Activated CD8-positive, alpha-beta T cell treated with anti-CD3 and anti-CD28 coated beads for 36 hours (primary cell): Measurements from ENCODE around the gene TIMP2. TPM values are rescaled to one million over a fixed set of nuclear protein-coding genes. Genes with fewer than 3 reads are reported as not detected.

Source experiments
- ATAC-seq: fragments of 200-7000 bp; cut with Tn5 transposase; one replicate; pipeline ENCODE4 v1.10.0; 2021; ENCODE audit warnings: mild to moderate bottlenecking, moderate library complexity
- CTCF ChIA-PET: fragments of 350-600 bp; sonication (Branson Sonifier 250); formaldehyde crosslinking; loops from one replicate; lab custom pipeline; 2021; ENCODE audit warnings: antibody characterized with exemption; lab: Charles Lee
- POLR2A ChIA-PET: fragments of 350-600 bp; sonication (Branson Sonifier 250); formaldehyde crosslinking; loops from one replicate; lab custom pipeline; 2021; ENCODE audit warnings: antibody characterized with exemption; lab: Charles Lee
- DNase-seq: peaks from one replicate; pipeline ENCODE4 v3.0.0-alpha.2; 2020
- H3K27ac Mint-ChIP-seq: one replicate; pipeline ENCODE4 v1.8.0; 2021; ENCODE audit warnings: mild to moderate bottlenecking, mixed read lengths
- H3K27me3 Mint-ChIP-seq: one replicate; pipeline ENCODE4 v1.8.0; 2021; ENCODE audit warnings: mixed read lengths
- H3K36me3 Mint-ChIP-seq: one replicate; pipeline ENCODE4 v1.8.0; 2021; ENCODE audit warnings: low read depth, mixed read lengths
- H3K4me1 Mint-ChIP-seq: one replicate; pipeline ENCODE4 v1.8.0; 2021; ENCODE audit warnings: low read depth, mixed read lengths
- H3K4me3 Mint-ChIP-seq: one replicate; pipeline ENCODE4 v1.8.0; 2021; ENCODE audit warnings: mild to moderate bottlenecking, moderate library complexity, mixed read lengths
- H3K9me3 Mint-ChIP-seq: one replicate; pipeline ENCODE4 v1.8.0; 2021; ENCODE audit warnings: mixed read lengths
- intact Hi-C: fragments of 100-400 bp; cut with micrococcal nuclease; formaldehyde crosslinking; loops from one replicate; pipeline ENCODE4 v1.10.0; 2022
- total RNA-seq, 2 experiments: library from RNA; stranded (reverse); gene quantifications; one replicate each; pipeline ENCODE4 v1.2.3, GENCODE V29; 2021
- TF ChIP-seq, protein P1 (sequence below): fragments of 200-600 bp; IDR thresholded peaks from one replicate; pipeline ENCODE4 v1.8.0; 2022; ENCODE audit warnings: antibody characterized with exemption, mild to moderate bottlenecking

Gene TIMP2
- total RNA-seq, 2 experiments from 2014 or later: 2.4 to 2.5 TPM

DNA sequence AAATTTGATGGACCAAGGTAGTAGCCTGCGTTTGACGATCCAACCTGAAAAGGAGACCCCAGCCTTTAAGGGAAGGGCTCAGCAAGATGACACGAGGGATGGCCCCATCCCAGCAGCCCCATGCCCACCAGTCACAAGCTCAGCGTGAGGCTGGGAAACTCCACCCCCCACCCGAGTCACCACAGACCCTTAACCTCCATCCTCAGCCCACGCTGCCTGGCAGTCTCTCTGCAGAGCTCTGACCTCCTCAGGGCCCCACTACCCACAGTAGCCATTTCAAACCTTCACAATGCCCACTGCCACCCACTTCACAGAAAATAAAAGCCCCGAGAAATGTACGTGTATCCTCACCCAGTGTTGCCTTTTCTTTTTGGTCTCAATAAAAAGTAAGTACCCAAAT is 103.2 kb downstream of the TIMP2 start:
- Mint-ChIP-seq H3K9me3 (no peaks in the 10 kb centered on the region), H3K27ac (peak overlapping the region; percentile 59), H3K27me3 (no peaks in the 10 kb centered on the region), H3K4me1 (peaks cover 58% of the 10 kb centered on the region), H3K4me3 (no peak overlapping the region), H3K36me3 (peaks cover 80% of the 10 kb centered on the region)
- TF ChIP-seq, protein P1, sequence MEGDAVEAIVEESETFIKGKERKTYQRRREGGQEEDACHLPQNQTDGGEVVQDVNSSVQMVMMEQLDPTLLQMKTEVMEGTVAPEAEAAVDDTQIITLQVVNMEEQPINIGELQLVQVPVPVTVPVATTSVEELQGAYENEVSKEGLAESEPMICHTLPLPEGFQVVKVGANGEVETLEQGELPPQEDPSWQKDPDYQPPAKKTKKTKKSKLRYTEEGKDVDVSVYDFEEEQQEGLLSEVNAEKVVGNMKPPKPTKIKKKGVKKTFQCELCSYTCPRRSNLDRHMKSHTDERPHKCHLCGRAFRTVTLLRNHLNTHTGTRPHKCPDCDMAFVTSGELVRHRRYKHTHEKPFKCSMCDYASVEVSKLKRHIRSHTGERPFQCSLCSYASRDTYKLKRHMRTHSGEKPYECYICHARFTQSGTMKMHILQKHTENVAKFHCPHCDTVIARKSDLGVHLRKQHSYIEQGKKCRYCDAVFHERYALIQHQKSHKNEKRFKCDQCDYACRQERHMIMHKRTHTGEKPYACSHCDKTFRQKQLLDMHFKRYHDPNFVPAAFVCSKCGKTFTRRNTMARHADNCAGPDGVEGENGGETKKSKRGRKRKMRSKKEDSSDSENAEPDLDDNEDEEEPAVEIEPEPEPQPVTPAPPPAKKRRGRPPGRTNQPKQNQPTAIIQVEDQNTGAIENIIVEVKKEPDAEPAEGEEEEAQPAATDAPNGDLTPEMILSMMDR: no peak
- DNase-seq (no peak), ATAC-seq (no peak)
- POLR2A ChIA-PET: interaction anchor here (0.5 to 4.2 kb wide), 7 partner anchors 10 to 28 kb away, joined by 3 to 18 read pairs (median 8); no protein-coding TSS in a partner anchor
- intact Hi-C loops: no loop called here
- CTCF ChIA-PET: interaction anchor here (0.9 kb wide), 1 partner anchor 10 kb away, joined by 3 read pairs; no protein-coding TSS in a partner anchor

DNA sequence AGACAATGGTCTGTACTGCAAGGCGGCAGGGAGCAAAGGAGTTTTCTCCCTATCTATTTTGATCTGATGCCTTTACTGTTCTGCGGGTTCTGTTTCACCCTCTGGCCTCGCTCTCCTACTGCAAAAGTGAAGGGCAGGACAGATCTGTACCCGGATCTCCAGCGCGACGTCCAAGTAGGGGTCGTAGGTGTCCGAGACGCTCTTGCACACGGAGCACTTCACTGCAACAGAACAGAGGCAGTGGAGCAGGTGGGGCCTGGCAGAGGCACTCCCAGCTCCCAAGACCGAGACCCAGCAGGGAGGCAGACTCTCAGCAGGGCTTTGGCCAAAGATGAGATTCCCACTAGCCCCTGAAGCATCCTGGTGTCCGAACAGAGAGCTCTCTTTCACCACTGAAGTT is 104.3 kb downstream of the TIMP2 start:
- intact Hi-C loops: no loop called here
- DNase-seq: no peak
- H3K4me3 Mint-ChIP-seq: no peak overlapping the region
- peaks cover 62% of the 10 kb centered on the region for H3K4me1 Mint-ChIP-seq
- TF ChIP-seq, protein P1: no peak
- ChIA-PET CTCF (interaction anchor here (2.1 kb wide), 1 partner anchor 8 kb away, joined by 9 read pairs; no protein-coding TSS in a partner anchor), POLR2A (interaction anchor here (0.9 to 4.2 kb wide), 6 partner anchors 11 to 41 kb away, joined by 4 to 18 read pairs (median 10); no protein-coding TSS in a partner anchor)
- H3K9me3 Mint-ChIP-seq: no peaks in the 10 kb centered on the region
- H3K27me3 Mint-ChIP-seq: no peaks in the 10 kb centered on the region
- no peak for ATAC-seq
- peaks cover 80% of the 10 kb centered on the region for H3K36me3 Mint-ChIP-seq
- H3K27ac Mint-ChIP-seq: peak overlapping the region; percentile 65

DNA sequence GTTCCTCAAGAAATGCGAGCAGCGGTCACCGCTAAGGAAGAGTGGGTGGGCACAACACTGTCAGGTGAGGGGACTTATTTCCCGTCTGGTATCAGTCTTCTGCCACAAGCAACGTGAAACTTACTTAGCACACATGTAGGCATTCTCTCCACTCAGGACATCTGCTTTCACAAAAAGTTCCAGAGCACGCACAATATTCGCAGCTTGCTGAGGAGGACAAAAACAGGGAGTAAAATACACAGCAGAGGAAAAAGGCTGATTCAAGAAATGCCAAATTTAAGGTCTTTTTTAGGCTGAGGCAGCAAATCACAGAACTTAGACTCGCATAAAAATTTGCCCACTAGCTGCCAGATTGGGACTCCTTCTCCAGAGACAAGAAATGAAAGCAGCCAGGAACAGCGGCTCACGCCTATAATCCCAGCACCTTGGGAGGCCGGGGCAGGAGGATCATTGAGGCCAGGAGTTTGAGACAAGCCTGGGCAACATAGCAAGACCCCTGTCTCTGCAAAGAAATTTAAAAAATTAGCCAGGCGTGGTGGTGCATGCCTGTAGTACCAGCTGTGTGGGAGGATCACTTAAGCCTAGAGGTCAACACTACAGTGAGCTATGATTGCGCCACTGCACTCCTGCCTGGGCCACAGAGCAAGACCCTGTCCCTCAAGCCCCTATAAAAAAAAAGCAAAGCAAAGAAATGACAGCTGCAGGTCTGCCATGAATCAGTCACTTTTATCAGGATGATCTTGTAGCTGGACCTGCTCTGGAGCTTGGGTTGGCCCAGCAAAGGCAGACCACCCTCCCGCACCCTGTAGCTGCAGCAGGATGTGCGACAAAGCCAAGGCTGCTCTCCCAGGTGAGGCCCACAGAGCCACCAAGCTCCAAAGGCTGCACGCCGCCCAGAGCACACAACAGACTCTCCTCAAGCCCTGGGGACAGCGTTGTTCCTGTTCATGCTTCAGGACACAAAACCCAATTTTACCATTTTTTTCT is 105.1 kb downstream of the TIMP2 start:
- H3K4me3 Mint-ChIP-seq: no peak overlapping the region

DNA sequence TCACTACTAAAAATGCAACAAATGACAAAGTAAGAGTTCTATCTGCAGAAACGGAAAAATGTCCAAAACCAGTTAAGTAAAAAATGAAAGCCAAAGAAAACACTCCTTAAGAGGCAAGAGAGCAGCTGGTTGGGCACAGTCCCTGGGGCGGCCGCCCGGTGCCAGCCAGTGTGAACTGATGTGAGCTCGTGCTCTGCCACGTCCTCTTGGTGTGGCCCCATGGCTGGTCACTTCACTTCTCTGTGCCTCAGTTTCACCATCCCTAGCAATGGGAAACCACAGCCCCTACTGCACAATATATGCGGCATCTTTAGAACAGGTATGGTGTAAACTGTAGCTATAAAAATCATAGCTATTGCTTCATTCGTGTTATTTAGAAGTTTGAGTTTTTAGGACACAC is 105.8 kb downstream of the TIMP2 start:
- ATAC-seq (no peak), DNase-seq (no peak)
- H3K9me3 Mint-ChIP-seq: no peaks in the 10 kb centered on the region
- CTCF ChIA-PET: interaction anchor here (0.8 to 2.1 kb wide), 7 partner anchors 9 to 111 kb away, joined by 3 to 9 read pairs (median 4); no protein-coding TSS in a partner anchor
- H3K4me3 Mint-ChIP-seq: peak overlapping the region; percentile 4
- TF ChIP-seq, protein P1: no peak
- peak overlapping the region; percentile 90 for H3K27ac Mint-ChIP-seq
- no peaks in the 10 kb centered on the region for H3K27me3 Mint-ChIP-seq
- POLR2A ChIA-PET: interaction anchor here (1.0 to 4.2 kb wide), 11 partner anchors 9 to 84 kb away, joined by 3 to 18 read pairs (median 4); partner anchors contain the start of gene USP36
- intact Hi-C loops: loop anchor here (5.0 kb wide), 1 partner anchor 72 kb away; no protein-coding TSS in a partner anchor
- H3K4me1 Mint-ChIP-seq: peaks cover 56% of the 10 kb centered on the region
- peaks cover 78% of the 10 kb centered on the region for H3K36me3 Mint-ChIP-seq

More for the DNA sequence above, 105.1 kb downstream of the TIMP2 start:
- H3K9me3 Mint-ChIP-seq: no peaks in the 10 kb centered on the region
- ChIA-PET CTCF (interaction anchor here (0.8 to 2.1 kb wide), 6 partner anchors 9 to 112 kb away, joined by 3 to 9 read pairs (median 4); no protein-coding TSS in a partner anchor), POLR2A (interaction anchor here (0.9 to 4.2 kb wide), 10 partner anchors 9 to 85 kb away, joined by 3 to 18 read pairs (median 6); partner anchors contain the start of gene USP36)
- H3K27me3 Mint-ChIP-seq: no peaks in the 10 kb centered on the region
- TF ChIP-seq, protein P1: no peak
- H3K4me1 Mint-ChIP-seq: peaks cover 58% of the 10 kb centered on the region
- DNase-seq (no peak), ATAC-seq (no peak)
- peak overlapping the region; percentile 90 for H3K27ac Mint-ChIP-seq
- H3K36me3 Mint-ChIP-seq: peaks cover 82% of the 10 kb centered on the region
- intact Hi-C loops: loop anchor here (5.0 kb wide), 1 partner anchor 73 kb away; no protein-coding TSS in a partner anchor
